MG63 (cell line): ENCODE data around the gene IPO13. TPM values are rescaled to one million over a fixed set of nuclear protein-coding genes. Genes with fewer than 3 reads are reported as not detected.

Experiments
- DNase-seq: peaks from one replicate; pipeline ENCODE4 v3.0.0-alpha.2; 2020
- H3K27me3 ChIP-seq: fragments of 250-450 bp; sonication (Bioruptor Pico); 2 replicates; pipeline ENCODE4 v1.5.1; 2020; ENCODE audit warnings: mild to moderate bottlenecking, moderate library complexity
- H3K36me3 ChIP-seq: fragments of 250-450 bp; sonication (Bioruptor Pico); 2 replicates; pipeline ENCODE4 v1.5.1; 2020; ENCODE audit warnings: mild to moderate bottlenecking, moderate library complexity
- H3K4me3 ChIP-seq: fragments of 250-450 bp; sonication (Bioruptor Pico); 2 replicates; pipeline ENCODE4 v1.5.1; 2020; ENCODE audit warnings: mild to moderate bottlenecking, moderate library complexity
- H3K9me3 ChIP-seq: fragments of 250-450 bp; sonication (Bioruptor Pico); 2 replicates; pipeline ENCODE4 v1.5.1; 2020; ENCODE audit warnings: mild to moderate bottlenecking, moderate library complexity
- total RNA-seq: library from RNA; depleted of rRNA; stranded (reverse); fragments of >200 nt; shearing (Covaris generic); gene quantifications from 2 replicates; pipeline ENCODE4 v1.2.3, GENCODE V29; 2014; ENCODE audit warnings: low replicate concordance; rRNA removed

IPO13 gene, protein sequence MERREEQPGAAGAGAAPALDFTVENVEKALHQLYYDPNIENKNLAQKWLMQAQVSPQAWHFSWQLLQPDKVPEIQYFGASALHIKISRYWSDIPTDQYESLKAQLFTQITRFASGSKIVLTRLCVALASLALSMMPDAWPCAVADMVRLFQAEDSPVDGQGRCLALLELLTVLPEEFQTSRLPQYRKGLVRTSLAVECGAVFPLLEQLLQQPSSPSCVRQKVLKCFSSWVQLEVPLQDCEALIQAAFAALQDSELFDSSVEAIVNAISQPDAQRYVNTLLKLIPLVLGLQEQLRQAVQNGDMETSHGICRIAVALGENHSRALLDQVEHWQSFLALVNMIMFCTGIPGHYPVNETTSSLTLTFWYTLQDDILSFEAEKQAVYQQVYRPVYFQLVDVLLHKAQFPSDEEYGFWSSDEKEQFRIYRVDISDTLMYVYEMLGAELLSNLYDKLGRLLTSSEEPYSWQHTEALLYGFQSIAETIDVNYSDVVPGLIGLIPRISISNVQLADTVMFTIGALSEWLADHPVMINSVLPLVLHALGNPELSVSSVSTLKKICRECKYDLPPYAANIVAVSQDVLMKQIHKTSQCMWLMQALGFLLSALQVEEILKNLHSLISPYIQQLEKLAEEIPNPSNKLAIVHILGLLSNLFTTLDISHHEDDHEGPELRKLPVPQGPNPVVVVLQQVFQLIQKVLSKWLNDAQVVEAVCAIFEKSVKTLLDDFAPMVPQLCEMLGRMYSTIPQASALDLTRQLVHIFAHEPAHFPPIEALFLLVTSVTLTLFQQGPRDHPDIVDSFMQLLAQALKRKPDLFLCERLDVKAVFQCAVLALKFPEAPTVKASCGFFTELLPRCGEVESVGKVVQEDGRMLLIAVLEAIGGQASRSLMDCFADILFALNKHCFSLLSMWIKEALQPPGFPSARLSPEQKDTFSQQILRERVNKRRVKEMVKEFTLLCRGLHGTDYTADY
- 14.4 and 24.4 TPM in 2 replicates for total RNA-seq

DNA sequence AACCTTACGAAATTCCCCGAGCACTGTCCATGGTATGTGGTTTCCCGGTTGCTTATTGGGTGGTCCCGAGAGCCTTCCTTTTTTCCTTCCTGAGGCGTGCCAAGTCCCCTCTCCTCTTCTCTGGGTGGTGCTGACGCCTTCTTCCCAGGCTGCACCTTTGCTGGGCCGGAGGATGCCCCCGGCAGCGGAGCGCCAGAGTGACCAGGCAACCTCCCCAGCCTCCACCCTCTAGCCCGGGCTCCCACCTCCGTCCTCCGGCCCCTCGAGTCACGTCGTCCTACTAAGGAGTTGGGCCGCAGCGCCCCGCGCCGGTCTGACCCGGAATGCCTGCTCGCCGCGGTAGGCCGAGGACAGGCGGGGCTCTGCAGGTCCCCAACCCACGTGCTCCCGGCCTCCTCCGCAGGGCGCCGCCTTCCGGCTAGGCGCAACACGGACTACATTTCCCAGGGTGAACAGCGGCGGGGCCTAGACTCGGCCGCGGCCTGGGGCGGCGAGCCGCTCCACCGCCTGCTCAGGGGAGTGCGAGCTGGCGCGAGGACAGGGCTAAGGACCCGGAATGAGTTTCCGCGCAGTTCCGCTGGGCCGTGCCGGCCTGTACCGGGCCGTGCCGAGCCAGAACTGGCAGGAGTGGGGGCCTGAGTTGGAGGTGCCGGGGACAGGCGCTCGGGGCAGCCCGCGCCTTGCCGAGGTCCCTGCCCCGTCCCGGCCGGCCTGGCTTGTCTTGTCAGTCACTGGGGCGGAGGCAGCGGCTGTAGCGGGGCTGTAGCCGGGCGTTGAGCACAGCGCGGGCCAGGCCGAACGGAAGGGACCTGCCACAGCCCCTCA, at the start of gene IPO13:
TSS of gene IPO13 (plus strand) at position 715 of the 825 bp plus-strand sequence. CDS start 651 bp downstream, outside the sequence.
- peaks cover 8% of the 10 kb centered on the region for H3K36me3 ChIP-seq
- H3K9me3 ChIP-seq: no peaks in the 10 kb centered on the region
- no peaks in the 10 kb centered on the region for H3K27me3 ChIP-seq
- peak; percentile 97 for DNase-seq
- peak within 1 kb of the TSS; percentile 76 for H3K4me3 ChIP-seq

DNA sequence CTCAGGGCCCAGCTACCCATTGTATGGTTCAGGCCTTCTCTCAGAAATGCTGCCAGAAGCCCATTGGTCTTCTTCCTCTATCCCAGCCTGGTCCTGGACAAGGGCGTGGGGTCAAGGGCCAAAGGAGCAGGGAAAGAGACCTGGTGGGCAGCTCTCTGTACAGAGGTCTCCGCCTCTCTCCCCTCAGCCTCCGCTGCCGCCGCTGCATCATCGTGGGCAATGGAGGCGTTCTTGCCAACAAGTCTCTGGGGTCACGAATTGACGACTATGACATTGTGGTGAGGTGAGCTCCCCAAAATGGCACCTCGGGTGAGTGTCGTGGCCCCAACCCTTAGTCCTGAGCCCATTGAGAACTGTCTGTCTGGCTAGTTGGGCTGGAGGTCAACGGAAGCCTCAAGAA, 47.8 kb upstream of the IPO13 start:
- DNase-seq: no peak
- Histone ChIP-seq H3K9me3 (no peaks in the 10 kb centered on the region), H3K36me3 (no peaks in the 10 kb centered on the region; the same call in none of the 2 replicates), H3K27me3 (no peaks in the 10 kb centered on the region), H3K4me3 (no peak overlapping the region)

DNA sequence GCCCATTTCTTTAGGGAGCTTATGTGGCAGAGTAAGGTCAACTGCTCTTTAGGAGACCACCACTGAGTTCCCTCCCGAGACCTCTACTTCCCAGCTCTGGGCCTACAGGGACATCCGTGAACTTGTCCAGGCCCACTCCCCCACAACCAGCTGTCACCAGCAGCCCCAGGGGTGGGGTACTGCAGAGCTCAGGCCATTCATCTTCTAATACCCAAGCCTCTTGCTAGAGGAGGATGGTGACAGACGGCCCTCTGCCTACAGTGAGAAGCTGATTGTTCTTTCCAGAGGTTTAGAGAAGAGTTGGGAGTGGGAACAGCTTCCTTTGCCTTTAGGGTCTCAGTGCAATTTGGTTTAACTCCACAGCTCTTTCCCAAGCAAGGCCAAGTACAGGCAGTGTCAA, 46.4 kb upstream of the IPO13 start:
- H3K27me3 ChIP-seq: no peaks in the 10 kb centered on the region
- no peak for DNase-seq
- no peak overlapping the region for H3K4me3 ChIP-seq
- H3K36me3 ChIP-seq: no peaks in the 10 kb centered on the region; the same call in none of the 2 replicates
- no peaks in the 10 kb centered on the region for H3K9me3 ChIP-seq

DNA sequence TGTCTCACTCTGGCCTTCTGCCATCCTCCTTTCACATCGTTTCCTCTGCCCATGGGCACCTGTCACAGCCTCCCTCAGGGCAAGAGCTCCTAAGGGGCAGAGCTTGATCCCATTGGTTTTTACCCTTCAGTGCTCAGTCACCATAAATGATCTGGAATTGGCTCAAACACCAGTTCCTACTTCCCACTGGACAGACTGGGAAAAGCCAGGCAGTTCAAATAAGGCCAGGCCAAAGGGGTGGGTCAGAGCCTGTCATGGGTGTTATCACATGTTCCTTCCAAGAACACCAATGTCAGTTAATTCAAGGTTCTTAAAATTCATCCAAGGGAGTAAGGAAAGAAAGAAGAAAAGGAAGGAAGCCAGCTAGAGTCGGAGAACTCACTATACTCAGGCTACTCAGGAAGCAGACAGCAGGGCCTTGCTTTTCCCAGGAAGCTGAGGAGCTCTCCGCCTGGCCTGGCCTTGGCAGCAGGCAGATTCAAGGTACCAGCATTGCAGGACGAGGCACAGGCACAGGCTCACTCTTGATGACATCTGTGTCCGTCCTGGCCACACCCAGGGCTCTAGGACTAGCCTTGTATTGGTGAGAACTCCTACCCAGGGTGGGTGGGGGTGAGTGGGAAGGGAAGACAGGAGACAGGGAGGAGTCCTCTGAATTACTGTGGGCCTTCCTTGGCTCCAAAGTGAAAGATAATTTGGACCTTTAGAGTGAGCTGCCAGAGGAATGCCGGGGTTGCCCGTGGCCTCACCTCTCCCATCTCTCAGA, 45.4 kb upstream of the IPO13 start:
- Histone ChIP-seq H3K9me3 (no peaks in the 10 kb centered on the region), H3K27me3 (no peaks in the 10 kb centered on the region), H3K36me3 (no peaks in the 10 kb centered on the region; the same call in 1 of the 2 replicates), H3K4me3 (no peak overlapping the region)
- no peak for DNase-seq

DNA sequence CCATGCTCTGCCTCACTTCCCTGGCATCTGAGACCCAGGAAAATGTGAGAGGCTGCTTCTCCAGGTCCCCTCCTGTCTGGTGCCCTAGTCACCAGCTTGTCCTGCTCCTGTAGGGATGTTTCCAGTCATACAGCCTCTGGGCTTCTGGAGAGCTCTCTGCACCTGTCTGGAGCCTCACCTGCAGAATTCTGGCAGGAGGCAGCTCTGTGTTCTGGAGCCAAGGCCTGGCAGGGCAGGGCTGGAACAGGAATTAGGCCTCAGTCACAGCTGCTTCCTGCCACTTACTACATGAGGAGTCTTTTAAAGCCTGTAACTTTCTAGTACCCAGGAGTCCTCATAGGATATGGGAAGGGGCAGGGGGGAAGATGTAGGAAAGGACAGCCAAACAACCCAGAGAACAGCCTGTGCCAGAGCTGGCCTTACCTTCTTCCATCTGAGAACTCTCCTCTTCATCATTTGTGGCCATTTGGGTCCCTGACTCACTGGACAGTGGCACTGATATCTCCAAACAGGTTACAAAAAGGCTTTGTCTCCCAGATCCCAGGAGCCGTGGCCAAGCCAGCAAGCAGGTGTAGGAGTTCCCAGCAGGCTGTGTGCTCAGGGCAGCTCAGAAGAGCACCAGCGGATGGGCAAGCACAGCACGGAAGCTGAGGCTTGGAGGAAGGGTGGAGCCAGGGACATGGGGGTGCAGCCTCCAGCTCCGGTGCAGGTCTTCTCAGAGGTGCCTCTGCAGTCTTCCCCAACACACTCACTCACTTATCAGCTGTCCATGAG, 44.5 kb upstream of the IPO13 start:
- no peak for DNase-seq
- H3K36me3 ChIP-seq: no peaks in the 10 kb centered on the region; the same call in 1 of the 2 replicates
- no peaks in the 10 kb centered on the region for H3K27me3 ChIP-seq
- H3K9me3 ChIP-seq: no peaks in the 10 kb centered on the region
- no peak overlapping the region for H3K4me3 ChIP-seq

DNA sequence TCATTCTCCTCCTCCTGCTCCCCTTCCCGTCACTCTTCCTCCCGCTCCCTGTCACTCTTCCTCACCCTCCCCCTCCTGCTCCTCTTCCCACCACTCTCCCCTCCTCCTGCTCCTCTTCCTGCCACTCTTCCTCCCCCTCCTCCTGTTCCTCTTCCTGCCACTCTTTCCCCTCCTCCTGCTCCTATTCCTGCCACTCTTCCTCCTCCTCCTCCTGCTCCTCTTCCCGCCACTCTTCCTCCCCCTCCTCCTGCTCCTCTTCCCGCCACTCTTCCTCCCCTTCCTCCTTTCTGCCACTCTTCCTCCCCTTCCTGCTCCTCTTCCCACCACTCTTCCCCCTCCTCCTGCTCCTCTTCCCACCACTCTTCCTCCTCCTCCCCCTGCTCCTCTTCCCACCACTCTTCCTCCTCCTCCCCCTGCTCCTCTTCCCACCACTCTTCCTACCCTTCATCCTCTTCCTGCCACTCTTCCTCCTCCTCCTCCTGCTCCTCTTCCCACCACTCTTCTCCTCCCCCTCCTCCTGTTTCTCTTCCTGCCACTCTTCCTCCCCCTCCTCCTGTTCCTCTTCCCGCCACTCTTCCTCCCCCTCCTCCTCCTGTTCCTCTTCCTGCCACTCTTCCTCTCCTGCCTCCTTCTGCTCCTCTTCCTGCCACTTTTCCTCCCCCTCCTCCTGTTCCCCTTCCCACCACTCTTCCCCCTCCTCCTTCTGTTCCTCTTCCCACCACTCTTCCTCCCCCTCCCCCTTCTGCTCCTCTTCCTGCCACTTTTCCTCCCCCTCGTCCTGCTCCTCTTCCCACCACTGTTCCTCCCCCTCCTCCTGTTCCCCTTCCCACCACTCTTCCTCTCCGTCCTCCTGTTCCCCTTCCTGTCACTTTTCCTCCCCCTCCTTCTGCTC, 41.8 kb upstream of the IPO13 start:
- no peaks in the 10 kb centered on the region for H3K27me3 ChIP-seq
- no peaks in the 10 kb centered on the region for H3K36me3 ChIP-seq
- no peak overlapping the region for H3K4me3 ChIP-seq
- DNase-seq: no peak
- H3K9me3 ChIP-seq: no peaks in the 10 kb centered on the region

DNA sequence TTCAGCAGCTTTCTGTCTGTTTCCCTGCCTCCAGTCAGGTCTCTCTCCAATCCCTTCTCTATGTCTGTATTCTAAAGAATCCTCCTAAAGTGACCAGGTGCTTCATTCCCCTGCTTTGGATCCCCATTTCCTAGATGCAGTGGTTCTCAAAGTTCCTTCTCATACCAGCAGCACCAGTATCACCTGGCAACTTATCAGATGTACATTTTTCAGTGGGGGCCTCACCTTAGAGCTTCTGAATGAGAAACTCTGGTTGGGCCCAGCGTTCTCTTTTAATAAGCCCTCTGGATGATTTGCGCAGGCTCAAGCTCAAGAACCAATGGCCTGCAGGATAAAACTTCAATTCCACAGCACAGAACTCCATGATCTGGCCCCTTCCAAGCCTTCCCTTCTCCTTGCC, 38.5 kb upstream of the IPO13 start:
- H3K9me3 ChIP-seq: no peaks in the 10 kb centered on the region
- no peak for DNase-seq
- no peak overlapping the region for H3K4me3 ChIP-seq
- no peaks in the 10 kb centered on the region for H3K36me3 ChIP-seq
- H3K27me3 ChIP-seq: no peaks in the 10 kb centered on the region

DNA sequence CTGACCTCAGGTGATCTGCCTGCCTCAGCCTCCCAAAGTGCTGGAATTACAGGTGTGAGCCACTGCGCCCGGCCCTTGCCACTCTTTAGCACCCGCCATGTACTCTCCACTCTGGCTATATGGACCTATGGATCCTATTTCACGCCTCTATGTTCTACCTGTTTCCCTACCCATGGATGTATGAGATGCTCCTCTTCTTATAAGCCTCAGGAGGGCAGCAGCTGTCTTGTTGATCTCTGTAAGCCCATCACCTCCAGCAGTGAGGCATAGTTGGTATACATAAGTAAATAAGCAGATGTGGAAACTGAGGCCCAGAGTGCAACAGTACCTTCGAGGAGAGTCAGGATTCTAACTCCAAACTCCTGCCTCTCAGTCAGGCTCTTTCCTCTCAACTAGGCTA, 37.9 kb upstream of the IPO13 start:
- H3K9me3 ChIP-seq: no peaks in the 10 kb centered on the region
- DNase-seq: no peak
- H3K27me3 ChIP-seq: no peaks in the 10 kb centered on the region
- no peaks in the 10 kb centered on the region for H3K36me3 ChIP-seq
- H3K4me3 ChIP-seq: no peak overlapping the region

DNA sequence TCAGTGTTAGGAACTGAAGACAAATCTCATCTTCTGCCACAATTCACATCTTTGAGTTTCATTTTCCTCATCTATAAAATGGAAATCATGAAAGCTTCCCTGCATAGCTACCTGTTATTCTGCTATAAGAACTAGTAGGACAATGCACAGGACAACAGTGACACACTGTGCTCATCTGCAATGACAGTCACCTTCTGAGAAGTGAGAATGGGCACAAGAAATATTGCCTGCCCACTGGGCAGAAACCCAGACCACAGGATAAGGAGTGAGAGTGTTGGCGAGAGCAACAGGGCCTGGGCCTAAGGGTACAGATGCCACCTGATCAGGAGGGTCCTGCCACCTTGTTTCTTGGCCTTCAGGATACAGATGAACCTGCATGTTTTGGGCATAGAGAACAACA, 36.4 kb upstream of the IPO13 start:
- Histone ChIP-seq H3K36me3 (no peaks in the 10 kb centered on the region), H3K4me3 (no peak overlapping the region), H3K9me3 (no peaks in the 10 kb centered on the region), H3K27me3 (no peaks in the 10 kb centered on the region)
- DNase-seq: no peak

DNA sequence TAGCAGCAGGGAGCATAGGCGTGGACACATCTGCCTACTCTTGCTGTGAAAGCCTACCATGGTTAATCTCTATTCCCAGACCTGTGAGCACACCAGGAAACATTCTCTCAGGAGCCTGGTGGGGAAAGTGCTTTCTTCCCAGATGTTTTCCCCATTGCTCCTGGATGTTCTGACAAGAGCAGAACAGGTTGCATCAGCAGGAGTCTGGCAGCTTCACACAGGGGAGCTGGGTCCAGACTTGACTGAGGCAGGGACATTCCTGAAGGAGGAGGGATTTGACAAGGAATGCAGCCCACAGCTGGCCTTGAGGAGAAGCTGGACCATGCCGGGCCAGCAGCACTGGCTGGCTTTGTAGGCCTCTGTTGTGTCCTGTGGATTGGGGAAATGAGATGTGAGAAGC, 34.1 kb upstream of the IPO13 start:
- peak; percentile 64 for DNase-seq
- no peaks in the 10 kb centered on the region for H3K27me3 ChIP-seq
- no peaks in the 10 kb centered on the region for H3K36me3 ChIP-seq
- H3K9me3 ChIP-seq: no peaks in the 10 kb centered on the region
- H3K4me3 ChIP-seq: no peak overlapping the region

DNA sequence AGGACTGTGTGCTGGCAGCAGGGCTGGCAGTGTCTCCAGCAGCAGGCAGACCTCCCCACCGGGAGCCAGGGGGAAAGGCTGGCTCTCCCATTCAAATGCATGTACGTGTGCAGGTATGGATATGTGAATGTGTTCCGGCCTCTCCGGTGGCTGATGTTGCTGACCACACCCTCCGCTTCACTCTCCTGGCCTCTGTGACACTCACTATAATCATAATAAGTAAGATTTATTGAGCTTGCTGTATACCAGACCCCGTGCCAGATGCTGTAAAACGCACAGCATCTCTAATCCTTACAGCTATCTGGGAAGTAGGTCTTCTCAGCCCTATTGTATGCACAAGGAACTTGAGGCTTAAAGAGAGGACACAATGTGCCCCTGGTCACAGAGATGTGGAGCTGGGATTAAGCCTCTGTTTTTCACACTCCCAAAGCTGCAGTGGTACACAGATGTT, 33.7 kb upstream of the IPO13 start:
- Histone ChIP-seq H3K9me3 (no peaks in the 10 kb centered on the region), H3K27me3 (no peaks in the 10 kb centered on the region), H3K4me3 (no peak overlapping the region), H3K36me3 (no peaks in the 10 kb centered on the region)
- DNase-seq: no peak

DNA sequence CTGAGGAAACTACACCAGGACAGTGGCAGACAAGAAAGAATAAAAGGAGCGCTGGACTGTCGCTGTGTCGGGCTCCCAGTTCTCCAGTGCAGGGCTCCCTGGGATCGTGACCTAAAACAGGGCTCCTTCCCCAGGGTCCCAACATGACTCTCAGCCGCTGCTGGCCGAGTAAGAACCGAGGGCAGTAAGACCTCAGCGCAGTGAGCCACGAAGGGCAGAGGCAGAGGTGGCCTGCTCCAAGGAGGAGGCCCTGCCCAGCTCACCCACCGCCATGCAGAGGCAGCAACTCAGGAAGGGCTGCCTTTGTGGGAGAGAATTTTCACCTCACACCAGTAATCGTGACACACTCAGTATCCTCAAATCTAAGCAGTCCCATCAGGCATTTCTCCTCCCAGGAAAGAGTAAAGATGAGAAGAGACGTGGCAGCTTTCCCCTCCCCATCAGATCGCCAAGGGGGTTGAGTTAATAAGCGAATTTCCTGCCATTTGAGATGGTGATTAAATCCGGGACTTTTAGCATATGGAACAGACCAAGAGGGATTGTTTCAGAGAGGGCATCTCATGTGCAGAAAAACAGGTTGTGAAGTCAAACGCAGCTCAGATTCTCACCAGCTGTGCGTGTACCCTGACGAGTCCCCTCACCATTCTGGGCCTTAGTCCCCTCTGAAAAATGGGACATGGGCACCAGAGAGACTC, 32.9 kb upstream of the IPO13 start:
- Histone ChIP-seq H3K36me3 (no peaks in the 10 kb centered on the region), H3K27me3 (no peaks in the 10 kb centered on the region), H3K9me3 (no peaks in the 10 kb centered on the region), H3K4me3 (no peak overlapping the region)
- no peak for DNase-seq

DNA sequence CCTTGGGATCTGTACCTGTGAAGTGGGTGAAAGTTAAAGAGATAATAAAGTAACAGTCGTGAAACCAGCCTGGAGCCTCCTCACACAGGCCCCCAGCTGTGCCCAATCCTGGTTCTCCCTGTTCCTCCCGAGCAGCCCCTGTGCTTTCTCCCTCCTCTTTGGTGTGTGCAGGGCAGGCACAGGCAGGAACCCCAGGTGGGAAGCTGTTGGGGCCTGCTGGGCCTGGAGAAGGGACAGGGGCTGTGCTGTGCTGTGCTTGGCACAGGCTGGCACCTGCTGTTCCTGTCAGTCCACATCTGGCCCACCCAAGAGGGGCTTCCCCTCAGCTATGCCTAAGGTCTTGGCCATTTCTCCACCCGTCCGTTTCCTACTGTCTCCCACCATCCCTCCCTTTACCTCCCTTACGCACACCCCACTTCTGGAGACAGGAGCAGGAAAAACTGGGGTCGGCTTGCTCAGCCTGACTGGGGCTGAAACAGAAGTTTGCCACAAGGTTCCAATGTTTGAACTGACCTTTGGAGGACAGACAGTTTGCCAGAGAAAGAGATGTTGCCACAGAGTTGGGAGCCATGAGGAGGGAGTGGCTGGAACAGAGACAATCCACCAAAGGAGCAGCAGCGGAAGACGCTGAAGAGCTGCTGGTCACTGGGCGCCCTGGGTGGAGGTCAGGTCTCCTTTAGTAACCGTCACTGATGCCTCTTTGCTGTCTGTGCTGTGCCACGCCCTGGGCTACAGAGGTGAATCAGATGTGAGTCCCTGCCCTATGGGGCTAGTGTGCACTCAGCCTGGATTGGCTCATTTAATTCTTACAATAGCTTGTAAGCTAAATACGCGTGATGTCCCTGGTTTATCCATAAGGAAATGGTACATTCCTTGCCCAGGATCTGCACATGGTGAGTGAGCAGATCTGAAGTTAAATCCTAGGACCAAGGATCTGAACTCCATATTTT, 31.9 kb upstream of the IPO13 start:
- Histone ChIP-seq H3K36me3 (no peaks in the 10 kb centered on the region), H3K9me3 (no peaks in the 10 kb centered on the region), H3K4me3 (no peak overlapping the region), H3K27me3 (no peaks in the 10 kb centered on the region)
- DNase-seq: no peak
